ENCODE results near the gene ATP11A. TPM values are rescaled to one million over a fixed set of nuclear protein-coding genes. Genes with fewer than 3 reads are reported as not detected.
A peak's percentile ranks its signal among the peaks of the same experiment; 100 is the strongest.

The ATP11A gene
- total RNA-seq, 1 donor from 2014 or later: 70.9 TPM

DNA sequence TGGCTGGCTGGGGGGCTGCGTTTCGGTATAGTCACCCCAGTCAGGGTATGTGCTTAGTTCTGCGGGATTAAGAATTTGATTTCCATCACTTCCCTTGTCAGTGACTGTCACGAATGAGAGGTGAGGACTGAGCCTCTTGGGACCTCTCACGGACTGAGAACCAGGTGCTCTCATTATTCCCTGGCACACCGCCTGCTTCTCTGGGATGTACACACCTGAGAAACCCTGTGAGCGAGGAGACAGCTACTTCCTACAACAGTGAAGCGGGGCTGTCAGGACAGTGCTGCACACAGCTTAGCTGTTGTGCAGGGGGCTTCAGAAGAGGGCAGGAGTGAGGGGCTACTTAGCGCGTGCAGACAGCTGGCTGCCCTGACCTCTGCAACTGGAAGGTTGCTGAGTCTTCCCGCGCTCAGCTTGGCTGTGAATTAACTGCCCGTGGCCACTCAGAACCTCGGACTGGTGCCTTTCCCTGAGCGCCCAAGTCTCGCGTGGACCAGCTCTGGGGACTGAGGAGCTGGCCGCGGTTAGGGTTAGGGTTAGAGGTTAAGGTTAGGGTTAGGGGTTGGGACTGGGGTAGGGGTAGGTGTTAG is 213.9 kb downstream of the ATP11A start:
- TF ChIP-seq, protein P1, sequence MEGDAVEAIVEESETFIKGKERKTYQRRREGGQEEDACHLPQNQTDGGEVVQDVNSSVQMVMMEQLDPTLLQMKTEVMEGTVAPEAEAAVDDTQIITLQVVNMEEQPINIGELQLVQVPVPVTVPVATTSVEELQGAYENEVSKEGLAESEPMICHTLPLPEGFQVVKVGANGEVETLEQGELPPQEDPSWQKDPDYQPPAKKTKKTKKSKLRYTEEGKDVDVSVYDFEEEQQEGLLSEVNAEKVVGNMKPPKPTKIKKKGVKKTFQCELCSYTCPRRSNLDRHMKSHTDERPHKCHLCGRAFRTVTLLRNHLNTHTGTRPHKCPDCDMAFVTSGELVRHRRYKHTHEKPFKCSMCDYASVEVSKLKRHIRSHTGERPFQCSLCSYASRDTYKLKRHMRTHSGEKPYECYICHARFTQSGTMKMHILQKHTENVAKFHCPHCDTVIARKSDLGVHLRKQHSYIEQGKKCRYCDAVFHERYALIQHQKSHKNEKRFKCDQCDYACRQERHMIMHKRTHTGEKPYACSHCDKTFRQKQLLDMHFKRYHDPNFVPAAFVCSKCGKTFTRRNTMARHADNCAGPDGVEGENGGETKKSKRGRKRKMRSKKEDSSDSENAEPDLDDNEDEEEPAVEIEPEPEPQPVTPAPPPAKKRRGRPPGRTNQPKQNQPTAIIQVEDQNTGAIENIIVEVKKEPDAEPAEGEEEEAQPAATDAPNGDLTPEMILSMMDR (conservative IDR thresholded peaks at IDR 0.05): no peak
- Mint-ChIP-seq H3K9me3 (no peaks in the 10 kb centered on the region), H3K4me1 (ENCODE audit: unreplicated experiment) (peaks cover 33% of the 10 kb centered on the region), H3K27ac (no peak overlapping the region), H3K27me3 (peaks cover 4% of the 10 kb centered on the region), H3K4me3 (no peak overlapping the region), H3K36me3 (no peaks in the 10 kb centered on the region)
- DNase-seq (ENCODE audit: extremely low spot score, unreplicated experiment): no peak

DNA sequence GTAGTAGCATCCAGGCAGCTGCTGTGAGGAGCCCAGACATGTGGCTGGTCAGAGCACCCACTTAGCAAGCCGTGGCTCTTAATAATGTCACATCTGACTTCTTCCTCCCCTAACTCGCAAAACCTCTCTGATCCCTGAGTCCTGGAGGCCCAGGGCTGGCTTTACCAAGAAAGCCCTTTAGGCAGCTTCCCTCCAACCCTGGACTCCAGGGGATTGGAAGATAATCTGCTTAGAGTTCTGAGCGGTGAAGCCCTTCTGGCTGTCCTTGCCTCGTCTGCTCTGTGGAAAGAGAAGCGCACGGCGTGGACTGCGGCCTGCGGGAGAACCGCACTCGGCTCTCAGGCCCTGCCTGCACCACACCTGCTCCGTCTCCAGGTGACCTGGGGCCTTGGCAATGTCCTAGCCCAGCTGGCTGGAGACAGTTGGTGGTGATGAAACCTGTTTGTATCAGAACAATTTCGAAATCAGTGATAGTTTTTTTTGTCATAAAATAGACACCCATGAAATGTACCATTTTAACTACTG is 214.7 kb downstream of the ATP11A start:
- Mint-ChIP-seq H3K27ac (no peak overlapping the region), H3K27me3 (peaks cover 4% of the 10 kb centered on the region), H3K9me3 (no peaks in the 10 kb centered on the region), H3K36me3 (no peaks in the 10 kb centered on the region), H3K4me1 (ENCODE audit: unreplicated experiment) (peaks cover 38% of the 10 kb centered on the region), H3K4me3 (no peak overlapping the region)
- TF ChIP-seq, protein P1 (conservative IDR thresholded peaks at IDR 0.05): no peak
- no peak for DNase-seq (ENCODE audit: extremely low spot score, unreplicated experiment)

DNA sequence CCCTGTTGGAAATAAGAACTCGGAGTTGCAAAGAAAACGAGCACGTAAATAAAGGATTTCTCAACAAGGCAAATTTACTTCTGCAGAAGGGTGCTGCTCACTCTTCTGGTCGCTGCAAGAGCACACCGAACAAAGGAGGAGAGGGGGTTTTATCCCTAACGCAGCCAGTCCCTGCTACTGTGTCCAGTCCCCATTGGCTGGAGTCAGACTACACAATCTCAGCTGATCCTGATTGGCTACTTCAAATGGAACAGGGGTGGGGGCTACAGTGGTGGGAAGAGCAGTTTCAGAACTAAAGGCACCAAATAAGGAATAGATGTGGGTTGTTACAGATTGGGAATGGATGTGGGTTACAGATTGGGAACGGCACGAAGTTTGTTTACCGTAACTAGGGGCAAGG is 215.2 kb downstream of the ATP11A start:
- Mint-ChIP-seq H3K9me3 (no peaks in the 10 kb centered on the region), H3K27ac (no peak overlapping the region), H3K27me3 (peaks cover 3% of the 10 kb centered on the region), H3K4me1 (ENCODE audit: unreplicated experiment) (peaks cover 38% of the 10 kb centered on the region), H3K36me3 (no peaks in the 10 kb centered on the region), H3K4me3 (no peak overlapping the region)
- TF ChIP-seq, protein P1 (conservative IDR thresholded peaks at IDR 0.05): no peak
- DNase-seq (ENCODE audit: extremely low spot score, unreplicated experiment): no peak

DNA sequence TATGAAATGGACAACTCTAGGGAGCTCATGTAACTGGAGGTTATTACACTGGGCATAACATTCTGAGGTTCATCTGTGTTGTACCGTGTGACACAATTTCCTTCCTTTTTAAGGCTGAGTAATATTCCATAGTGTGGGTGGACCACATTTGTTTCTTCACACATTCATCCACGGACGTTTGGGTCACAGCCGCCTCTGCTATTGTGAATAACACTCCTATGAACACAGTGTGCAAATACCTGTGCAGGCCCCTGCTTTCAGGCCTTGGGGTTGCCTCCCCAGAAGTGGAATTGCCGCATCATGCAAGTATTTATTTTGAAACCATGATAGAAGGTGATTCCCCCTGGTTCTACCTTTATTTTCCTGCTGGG is 215.8 kb downstream of the ATP11A start:
- Mint-ChIP-seq H3K9me3 (no peaks in the 10 kb centered on the region), H3K27me3 (no peaks in the 10 kb centered on the region), H3K27ac (no peak overlapping the region), H3K36me3 (no peaks in the 10 kb centered on the region), H3K4me3 (no peak overlapping the region), H3K4me1 (ENCODE audit: unreplicated experiment) (peaks cover 33% of the 10 kb centered on the region)
- TF ChIP-seq, protein P1 (conservative IDR thresholded peaks at IDR 0.05): no peak
- no peak for DNase-seq (ENCODE audit: extremely low spot score, unreplicated experiment)

DNA sequence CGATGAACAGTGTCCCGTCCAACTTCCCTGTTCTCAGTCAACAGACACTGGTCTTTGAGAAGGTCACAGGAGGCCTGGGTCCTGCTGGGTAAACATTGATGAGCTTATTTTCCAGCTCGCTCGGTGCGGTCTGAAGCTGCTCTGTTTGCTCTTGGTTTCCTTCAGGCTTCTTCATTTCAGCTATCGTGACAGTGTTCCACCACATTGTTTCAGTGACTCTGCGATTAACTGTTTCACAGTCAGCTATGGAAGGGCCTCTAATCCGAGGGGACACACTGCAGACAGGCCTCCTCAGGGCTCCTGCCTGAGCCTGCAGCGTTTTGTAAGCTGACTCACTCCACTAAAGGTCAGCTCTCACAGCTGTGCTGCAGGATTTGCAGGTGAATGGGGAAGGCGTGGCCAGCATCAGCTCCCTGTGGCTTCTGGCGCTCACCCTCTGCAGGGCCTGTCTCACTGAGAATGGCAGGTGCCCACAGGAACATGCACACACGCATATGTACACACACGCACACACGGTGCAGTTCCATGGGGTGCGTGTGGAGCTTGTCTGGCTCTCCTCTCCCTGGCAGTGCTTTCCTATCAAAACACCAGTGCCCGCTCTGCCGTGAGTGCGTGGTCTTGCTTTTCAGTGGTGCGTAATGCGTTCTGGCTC is 216.3 kb downstream of the ATP11A start:
- TF ChIP-seq, protein P1 (conservative IDR thresholded peaks at IDR 0.05): no peak
- no peaks in the 10 kb centered on the region for H3K36me3 Mint-ChIP-seq
- no peaks in the 10 kb centered on the region for H3K27me3 Mint-ChIP-seq
- no peak overlapping the region for H3K4me3 Mint-ChIP-seq
- H3K9me3 Mint-ChIP-seq: no peaks in the 10 kb centered on the region
- peaks cover 31% of the 10 kb centered on the region for H3K4me1 Mint-ChIP-seq (ENCODE audit: unreplicated experiment)
- no peak for DNase-seq (ENCODE audit: extremely low spot score, unreplicated experiment)
- H3K27ac Mint-ChIP-seq: peak overlapping the region; percentile 11
